ENCODE data around the gene EXOC7.

Gene EXOC7

GRCh38 chr17:76121932-76122430 lies 18.4 kb upstream of the EXOC7 start:
- DNase-seq (ENCODE audit: low read depth), result no peak

- no peak for DNase-seq (ENCODE audit: low read depth)
Measured at GRCh38 chr17:76120658-76121008, 17.0 kb upstream of the EXOC7 start.

- no peak for DNase-seq (ENCODE audit: low read depth)
Measured at GRCh38 chr17:76119409-76120371, 16.1 kb upstream of the EXOC7 start.

GRCh38 chr17:76115138-76115754 lies 11.7 kb upstream of the EXOC7 start:
- DNase-seq (ENCODE audit: low read depth), result no peak

GRCh38 chr17:76111956-76112355 lies 8.4 kb upstream of the EXOC7 start:
- DNase-seq (ENCODE audit: low read depth), result no peak

GRCh38 chr17:76107509-76107908 lies 3.9 kb upstream of the EXOC7 start:
- DNase-seq (ENCODE audit: low read depth), result no peak

- DNase-seq (ENCODE audit: low read depth), result no peak
Measured at GRCh38 chr17:76106703-76107102, 3.1 kb upstream of the EXOC7 start.

GRCh38 chr17:76104896-76105231 lies 1.3 kb upstream of the EXOC7 start:
- no peak for DNase-seq (ENCODE audit: low read depth)

- DNase-seq (ENCODE audit: low read depth), result no peak
Measured at GRCh38 chr17:76104140-76104895, 731 bp upstream of the EXOC7 start.

- no peak for DNase-seq (ENCODE audit: low read depth)
Measured at GRCh38 chr17:76102944-76103273, 678 bp downstream of the EXOC7 start.

GRCh38 chr17:76097716-76098295 lies 5.8 kb downstream of the EXOC7 start:
- DNase-seq (ENCODE audit: low read depth), result no peak

- DNase-seq (ENCODE audit: low read depth), result no peak
Measured at GRCh38 chr17:76095943-76096342, 7.6 kb downstream of the EXOC7 start.

- no peak for DNase-seq (ENCODE audit: low read depth)
Measured at GRCh38 chr17:76094046-76094445, 9.5 kb downstream of the EXOC7 start.

- no peak for DNase-seq (ENCODE audit: low read depth)
Measured at GRCh38 chr17:76092526-76093413, 10.8 kb downstream of the EXOC7 start.

GRCh38 chr17:76091526-76092286 lies 11.9 kb downstream of the EXOC7 start:
- no peak for DNase-seq (ENCODE audit: low read depth)

GRCh38 chr17:76090517-76091129 lies 13.0 kb downstream of the EXOC7 start:
- no peak for DNase-seq (ENCODE audit: low read depth)

- no peak for DNase-seq (ENCODE audit: low read depth)
Measured at GRCh38 chr17:76089680-76090516, 13.7 kb downstream of the EXOC7 start.

- no peak for DNase-seq (ENCODE audit: low read depth)
Measured at GRCh38 chr17:76088868-76089576, 14.6 kb downstream of the EXOC7 start.
